Measurements from ENCODE around the gene PCDH9.

GRCh38 chr13:66305961-66306617 lies 924.0 kb downstream of the PCDH9 start:
- TF ChIP-seq POLR2A (IDR thresholded peaks at IDR 0.05) (no peak), CTCF (IDR thresholded peaks at IDR 0.05) (no peak)

All from suprapubic skin (tissue), 3 donors.